ENCODE data around the gene PTPRU. TPM values are rescaled to one million over a fixed set of nuclear protein-coding genes. Genes with fewer than 3 reads are reported as not detected.

PTPRU gene
- total RNA-seq, 4 donors from 2014 or later = 4.3 to 15.9 (median 7.5) TPM

GRCh38 chr1:29253180-29253579, 16.9 kb downstream of the PTPRU start:
- peaks cover 0 to 17% (median 0%) of the 10 kb centered on the region in 3 donors for H3K4me1 ChIP-seq
- no peak overlapping the region for H3K4me3 ChIP-seq
- no peak for DNase-seq
- whole genome bisulfite sequencing, 2 donors = 93% methylated on average over 3 of the region's 3 CpGs
- no peak overlapping the region for H3K27ac ChIP-seq
- H3K27me3 ChIP-seq = peaks cover 0 to 11% (median 0%) of the 10 kb centered on the region in 4 donors
- no peaks in the 10 kb centered on the region for H3K9me3 ChIP-seq
- TF ChIP-seq POLR2A (IDR thresholded peaks at IDR 0.05) (no peak), CTCF (IDR thresholded peaks at IDR 0.05) (no peak)
- intact Hi-C loops (cut with DNase I) = no loop called here
- H3K36me3 ChIP-seq = no peaks in the 10 kb centered on the region

GRCh38 chr1:29254346-29254745, 18.0 kb downstream of the PTPRU start:
- no peaks in the 10 kb centered on the region for H3K9me3 ChIP-seq
- intact Hi-C loops (cut with DNase I) = no loop called here
- DNase-seq = no peak
- no peaks in the 10 kb centered on the region for H3K36me3 ChIP-seq
- 71 to 81% methylated on average over 7 of the region's 7 CpGs for WGBS, 2 donors
- peaks cover 0 to 23% (median 0%) of the 10 kb centered on the region in 4 donors for H3K27me3 ChIP-seq
- TF ChIP-seq POLR2A (IDR thresholded peaks at IDR 0.05) (no peak), CTCF (IDR thresholded peaks at IDR 0.05) (no peak)
- no peak overlapping the region for H3K27ac ChIP-seq
- H3K4me3 ChIP-seq = no peak overlapping the region
- H3K4me1 ChIP-seq = peaks cover 4 to 22% (median 5%) of the 10 kb centered on the region in 3 donors

- H3K4me3 ChIP-seq = no peak overlapping the region
- WGBS, 2 donors = 86 to 88% methylated on average over 10 of the region's 10 CpGs
- H3K4me1 ChIP-seq = peaks cover 8 to 29% (median 8%) of the 10 kb centered on the region in 3 donors
- H3K27ac ChIP-seq = no peak overlapping the region
- H3K36me3 ChIP-seq = no peaks in the 10 kb centered on the region
- intact Hi-C loops (cut with DNase I) = no loop called here
- TF ChIP-seq POLR2A (IDR thresholded peaks at IDR 0.05) (no peak), CTCF (IDR thresholded peaks at IDR 0.05) (no peak)
- DNase-seq = no peak
- H3K27me3 ChIP-seq = peaks cover 0 to 32% (median 0%) of the 10 kb centered on the region in 4 donors
- H3K9me3 ChIP-seq = no peaks in the 10 kb centered on the region
These were observed 18.9 kb downstream of the PTPRU start for GRCh38 chr1:29255134-29255666.

- Histone ChIP-seq H3K27me3 (peaks cover 0 to 44% (median 0%) of the 10 kb centered on the region in 4 donors), H3K9me3 (no peaks in the 10 kb centered on the region), H3K4me3 (no peak overlapping the region), H3K36me3 (no peaks in the 10 kb centered on the region), H3K4me1 (peaks cover 8 to 34% (median 8%) of the 10 kb centered on the region in 3 donors), H3K27ac (no peak overlapping the region)
- WGBS, 2 donors = 61 to 90% methylated on average over 3 to 5 of the region's 5 CpGs
- no peak for DNase-seq
- TF ChIP-seq CTCF (IDR thresholded peaks at IDR 0.05) (no peak), POLR2A (IDR thresholded peaks at IDR 0.05) (no peak)
- intact Hi-C loops (cut with DNase I) = no loop called here
These were observed 20.1 kb downstream of the PTPRU start for GRCh38 chr1:29256394-29256793.

- Histone ChIP-seq H3K36me3 (no peaks in the 10 kb centered on the region), H3K27ac (no peak overlapping the region), H3K4me3 (no peak overlapping the region), H3K4me1 (peaks cover 8 to 34% (median 8%) of the 10 kb centered on the region in 3 donors), H3K9me3 (no peaks in the 10 kb centered on the region), H3K27me3 (peaks cover 0 to 46% (median 0%) of the 10 kb centered on the region in 4 donors)
- no peak for TF ChIP-seq CTCF (IDR thresholded peaks at IDR 0.05)
- TF ChIP-seq POLR2A (IDR thresholded peaks at IDR 0.05) = no peak
- intact Hi-C loops (cut with DNase I) = no loop called here
- WGBS, 2 donors = 38 to 52% methylated on average over 5 to 10 of the region's 11 CpGs
- DNase-seq = no peak
These were observed 20.9 kb downstream of the PTPRU start for GRCh38 chr1:29256979-29257804.

Data from esophagus squamous epithelium (tissue), 5 donors.